OCI-LY1 (cell line): Measurements from ENCODE around the gene SCML2.

Experiments used
- H2AFZ ChIP-seq: fragments of 200-600 bp; sonication (generic), shearing (Covaris generic); 2 replicates; pipeline ENCODE4 v1.6.0; 2014; ENCODE audit warnings: antibody characterized with exemption, mild to moderate bottlenecking, low read length
- H3F3A ChIP-seq: fragments of 200-600 bp; sonication (generic), shearing (Covaris generic); 2 replicates; pipeline ENCODE4 v1.6.0; 2014; ENCODE audit warnings: mild to moderate bottlenecking, antibody characterized with exemption, low read length, moderate library complexity; ENCODE audit not compliant: insufficient read depth
- H3K27ac ChIP-seq: fragments of 200-600 bp; sonication (generic); 2 replicates; pipeline ENCODE4 v1.5.1; 2014; ENCODE audit warnings: low read length, mixed run types, mild to moderate bottlenecking, low read depth; ENCODE audit not compliant: poor library complexity, severe bottlenecking
- H3K27me3 ChIP-seq: fragments of 200-600 bp; sonication (generic); 2 replicates; pipeline ENCODE4 v1.6.0; 2014; ENCODE audit warnings: antibody characterized with exemption, mild to moderate bottlenecking, low read length, moderate library complexity; ENCODE audit not compliant: insufficient read depth
- H3K36me3 ChIP-seq: fragments of 200-600 bp; sonication (generic); 2 replicates; pipeline ENCODE4 v1.6.1; 2014; ENCODE audit warnings: mild to moderate bottlenecking, antibody characterized with exemption, low read length, moderate library complexity, mixed read lengths; ENCODE audit not compliant: insufficient read depth
- H3K4me1 ChIP-seq: fragments of 200-600 bp; sonication (generic); 2 replicates; pipeline ENCODE4 v1.5.1; 2014; ENCODE audit warnings: mild to moderate bottlenecking, low read length, moderate library complexity; ENCODE audit not compliant: insufficient read depth, severe bottlenecking
- H3K4me2 ChIP-seq: fragments of 200-600 bp; sonication (generic), shearing (Covaris generic); 2 replicates; pipeline ENCODE4 v1.6.1; 2014; ENCODE audit warnings: low read length
- H3K4me3 ChIP-seq: fragments of 200-600 bp; sonication (generic); 2 replicates; pipeline ENCODE4 v1.5.1; 2014; ENCODE audit warnings: low read length, low read depth, mild to moderate bottlenecking, mixed read lengths; ENCODE audit not compliant: poor library complexity, severe bottlenecking
- H3K79me2 ChIP-seq: fragments of 200-600 bp; shearing (Covaris generic); 2 replicates; pipeline ENCODE4 v1.6.1; 2016; ENCODE audit warnings: mixed run types, low read length, mixed read lengths; ENCODE audit not compliant: insufficient read depth
- H3K9ac ChIP-seq: fragments of 200-600 bp; sonication (generic), shearing (Covaris generic); 2 replicates; pipeline ENCODE4 v1.6.1; 2014; ENCODE audit warnings: mild to moderate bottlenecking, low read length, mixed read lengths
- H3K9me2 ChIP-seq: fragments of 200-600 bp; sonication (generic), shearing (Covaris generic); 2 replicates; pipeline ENCODE4 v1.6.1; 2014; ENCODE audit warnings: low read depth, mild to moderate bottlenecking, low read length, mixed read lengths
- H3K9me3 ChIP-seq: fragments of 200-600 bp; shearing (Covaris generic); 2 replicates; pipeline ENCODE4 v1.6.1; 2014; ENCODE audit warnings: low read length, mixed read lengths
- H4K20me1 ChIP-seq: fragments of 200-600 bp; sonication (generic), shearing (Covaris generic); 2 replicates; pipeline ENCODE4 v1.6.0; 2016; ENCODE audit warnings: mild to moderate bottlenecking, low read length; ENCODE audit not compliant: insufficient read depth
- CTCF ChIP-seq: fragments of 200-600 bp; sonication (generic), shearing (Covaris generic); IDR thresholded peaks from 2 replicates; pipeline ENCODE4 v1.5.1; 2017; ENCODE audit warnings: mild to moderate bottlenecking, antibody characterized with exemption, low read length, moderate library complexity, mixed read lengths
- EZH2 ChIP-seq: fragments of 200-600 bp; sonication (generic), shearing (Covaris generic); IDR thresholded peaks from 2 replicates; pipeline ENCODE4 v1.8.0; 2017; ENCODE audit warnings: borderline replicate concordance, mixed run types, mild to moderate bottlenecking, antibody characterized with exemption, low read length, moderate library complexity, mixed read lengths

Gene SCML2

GRCh38 chrX:18228069-18228468, 126.4 kb downstream of the SCML2 start:
- Histone ChIP-seq H3K9me2 (no peaks in the 10 kb centered on the region), H3K36me3 (no peaks in the 10 kb centered on the region), H3K27ac (no peak overlapping the region), H4K20me1 (no peaks in the 10 kb centered on the region), H3K27me3 (no peaks in the 10 kb centered on the region), H3K4me3 (no peak overlapping the region), H3K4me1 (no peaks in the 10 kb centered on the region), H3K79me2 (no peaks in the 10 kb centered on the region), H3K9me3 (no peaks in the 10 kb centered on the region), H3F3A (no peaks in the 10 kb centered on the region), H2AFZ (no peak overlapping the region), H3K9ac (no peak overlapping the region), H3K4me2 (no peak overlapping the region)
- no peak for TF ChIP-seq EZH2
- TF ChIP-seq CTCF: no peak

GRCh38 chrX:18227458-18227857, 127.0 kb downstream of the SCML2 start:
- Histone ChIP-seq H4K20me1 (no peaks in the 10 kb centered on the region), H3K79me2 (no peaks in the 10 kb centered on the region), H3K9ac (no peak overlapping the region), H3F3A (no peaks in the 10 kb centered on the region), H2AFZ (no peak overlapping the region), H3K4me2 (no peak overlapping the region), H3K4me1 (no peaks in the 10 kb centered on the region), H3K27me3 (no peaks in the 10 kb centered on the region), H3K36me3 (no peaks in the 10 kb centered on the region), H3K9me3 (no peaks in the 10 kb centered on the region), H3K4me3 (no peak overlapping the region), H3K27ac (no peak overlapping the region), H3K9me2 (no peaks in the 10 kb centered on the region)
- TF ChIP-seq EZH2 (no peak), CTCF (no peak)

GRCh38 chrX:18220786-18221185, 133.7 kb downstream of the SCML2 start, which contains the start of gene BEND2:
Gene BEND2 (minus strand): TSS chrX:18220886. CDS start chrX:18220750, 136 bp downstream.
- Histone ChIP-seq H3K4me1 (no peaks in the 10 kb centered on the region), H3K9me2 (no peaks in the 10 kb centered on the region), H3K9me3 (no peaks in the 10 kb centered on the region), H3K9ac (no peak within 1 kb of the TSS), H3K27me3 (no peaks in the 10 kb centered on the region), H3K4me2 (no peak within 1 kb of the TSS), H4K20me1 (no peaks in the 10 kb centered on the region), H3F3A (no peaks in the 10 kb centered on the region), H3K36me3 (no peaks in the 10 kb centered on the region), H3K79me2 (no peaks in the 10 kb centered on the region), H3K27ac (no peak within 1 kb of the TSS), H2AFZ (no peak within 1 kb of the TSS), H3K4me3 (no peak within 1 kb of the TSS)
- TF ChIP-seq EZH2: no peak
- TF ChIP-seq CTCF: no peak
